GM21526 (cell line): ENCODE measurements around the gene TAF5L.
"Not testable (repeated sequence)": the region's sequence is repeated elsewhere in the genome, so short reads cannot be mapped to it uniquely, and the experiment has no call there.

ENCODE experiments used
- ATAC-seq: cut with Tn5 transposase; IDR thresholded peaks from one replicate; pipeline ENCODE4 v1.9.1; 2021; ENCODE audit warnings: moderate library complexity; ENCODE audit not compliant: unreplicated experiment, low FRiP score

TAF5L gene

DNA sequence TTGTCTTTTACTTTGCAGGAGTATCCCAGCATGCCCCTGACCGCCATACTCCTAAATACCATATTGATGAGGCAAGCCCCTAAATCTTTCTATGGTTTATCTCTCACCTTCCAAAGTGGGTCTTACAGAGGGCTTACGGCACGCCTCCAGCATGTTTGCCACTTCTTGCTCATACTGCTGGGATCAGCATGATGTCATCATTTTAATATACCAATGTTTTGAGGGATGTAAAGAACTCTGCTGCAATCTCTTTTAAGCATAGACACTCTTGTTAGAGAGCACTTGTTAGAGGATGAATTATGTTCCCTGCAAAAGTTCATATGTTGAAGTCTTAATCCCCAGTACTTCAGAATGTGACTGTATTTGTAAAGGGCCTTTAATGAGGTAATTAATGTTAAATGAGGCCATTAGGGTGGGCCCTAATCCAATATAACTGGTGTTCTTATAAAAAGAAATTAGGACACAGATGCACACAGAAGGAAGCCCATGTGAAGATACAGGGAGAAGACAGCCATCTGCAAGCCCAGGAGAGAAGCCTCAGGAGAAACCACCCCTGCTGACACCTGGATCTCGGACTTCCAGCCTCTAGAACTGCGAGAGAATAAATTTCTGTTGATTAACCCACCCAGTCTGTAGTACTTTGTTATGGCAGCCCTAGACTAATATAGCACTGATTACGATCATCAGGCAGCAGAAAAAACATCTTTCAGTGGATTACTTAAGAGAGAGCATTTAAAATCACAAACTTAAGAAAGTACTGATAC is 51.1 kb downstream of the TAF5L start:
- no peak for ATAC-seq

DNA sequence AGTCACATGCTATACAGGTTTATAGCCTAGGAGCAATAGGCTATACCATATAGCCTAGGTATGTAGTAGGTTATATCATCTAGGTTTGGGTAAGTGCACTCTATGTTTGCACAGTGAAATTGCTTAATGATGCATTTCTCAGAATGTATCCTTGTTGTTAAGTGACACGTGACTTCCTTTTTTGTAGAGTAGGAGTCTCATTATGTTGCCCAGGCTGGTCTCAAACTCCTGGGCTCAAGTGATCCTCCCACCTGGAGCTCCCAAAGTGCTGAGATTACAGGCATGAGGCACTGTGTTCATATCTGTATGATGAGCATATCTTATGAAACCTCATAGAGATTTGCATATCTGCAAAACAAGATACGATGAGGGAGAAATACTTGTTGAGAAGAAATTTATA is 53.6 kb downstream of the TAF5L start:
- no peak for ATAC-seq

DNA sequence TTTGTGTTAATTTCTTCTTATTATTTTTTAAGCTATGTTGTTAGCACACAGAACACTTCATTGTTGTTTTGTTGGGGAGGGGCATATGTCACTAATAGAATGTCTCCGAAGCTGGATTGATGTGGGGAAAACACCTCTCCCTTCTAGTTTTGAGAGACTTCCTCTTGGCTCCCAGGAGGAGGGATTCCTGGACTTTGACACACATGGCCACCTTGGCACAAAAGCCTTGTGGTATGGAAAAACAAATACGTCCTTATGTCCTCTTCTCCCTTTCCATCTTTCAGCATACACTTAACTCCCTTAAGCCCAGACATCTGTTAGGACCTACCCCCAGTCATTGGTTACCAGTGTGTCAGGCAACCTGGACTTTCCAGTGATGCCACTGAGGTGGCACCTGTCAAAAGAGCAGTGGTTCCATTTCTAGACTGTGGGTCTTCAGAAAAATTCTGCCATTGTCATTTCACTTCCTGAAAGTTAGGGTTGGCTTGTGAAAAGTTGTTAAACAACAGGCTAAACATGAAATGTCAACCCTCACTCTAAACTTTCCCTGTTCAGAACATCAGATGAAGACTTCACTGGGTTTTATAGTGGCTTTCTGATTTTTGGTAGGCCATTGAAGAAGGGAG is 54.9 kb downstream of the TAF5L start:
- ATAC-seq: no peak

DNA sequence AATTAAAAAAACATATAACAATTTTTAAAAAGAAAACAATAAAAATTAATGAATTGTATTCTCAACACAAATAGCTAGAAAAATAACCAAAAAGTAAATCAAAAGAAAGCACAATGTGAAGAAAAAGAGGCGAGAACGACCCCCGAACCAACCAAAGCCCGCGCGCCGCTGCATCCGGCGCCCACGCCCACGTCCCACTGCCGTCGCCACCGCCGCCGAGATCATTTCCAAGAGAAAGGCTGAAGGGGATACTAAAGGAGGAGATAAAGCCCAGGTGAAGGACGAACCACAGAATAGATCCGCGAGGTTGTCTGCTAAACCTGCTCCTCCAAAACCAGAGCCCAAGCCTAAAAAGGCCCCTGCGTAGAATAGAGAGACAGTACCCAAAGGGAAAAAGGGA is 55.6 kb downstream of the TAF5L start:
- no peak for ATAC-seq

DNA sequence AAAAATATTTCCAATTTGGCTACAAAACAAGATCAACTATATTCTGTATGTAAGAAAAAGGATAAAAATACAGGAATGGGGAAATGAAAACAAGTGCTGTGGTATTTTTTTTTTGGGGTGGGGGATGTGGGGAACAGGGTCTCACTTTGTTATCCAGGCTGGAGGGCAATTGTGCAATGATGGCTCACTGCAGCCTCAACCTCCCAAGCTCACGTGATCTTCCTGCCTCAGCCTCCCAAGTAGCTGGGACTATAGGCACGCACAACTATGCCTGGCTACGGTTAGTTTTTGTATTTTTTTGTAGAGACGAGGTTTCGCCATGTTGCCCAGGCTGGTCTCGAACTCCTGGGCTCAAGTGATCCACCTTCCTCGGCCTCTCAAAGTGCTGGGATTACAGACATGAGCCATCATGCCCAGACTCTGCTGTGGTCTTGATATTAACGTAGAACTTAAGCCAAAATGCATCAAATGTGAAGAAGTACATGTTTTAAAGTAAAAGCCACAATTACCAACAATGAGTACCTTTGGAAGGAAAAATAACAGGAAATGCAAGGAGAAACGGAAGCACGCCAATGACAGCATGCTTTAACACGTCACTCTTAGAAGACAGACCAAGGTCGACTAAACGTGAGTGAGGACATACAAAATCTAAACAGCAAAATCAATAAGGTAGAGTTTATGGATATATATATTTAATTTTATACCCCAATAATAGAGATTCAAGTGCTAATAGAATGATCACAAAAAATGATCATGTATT is 58.6 kb downstream of the TAF5L start:
- no peak for ATAC-seq

DNA sequence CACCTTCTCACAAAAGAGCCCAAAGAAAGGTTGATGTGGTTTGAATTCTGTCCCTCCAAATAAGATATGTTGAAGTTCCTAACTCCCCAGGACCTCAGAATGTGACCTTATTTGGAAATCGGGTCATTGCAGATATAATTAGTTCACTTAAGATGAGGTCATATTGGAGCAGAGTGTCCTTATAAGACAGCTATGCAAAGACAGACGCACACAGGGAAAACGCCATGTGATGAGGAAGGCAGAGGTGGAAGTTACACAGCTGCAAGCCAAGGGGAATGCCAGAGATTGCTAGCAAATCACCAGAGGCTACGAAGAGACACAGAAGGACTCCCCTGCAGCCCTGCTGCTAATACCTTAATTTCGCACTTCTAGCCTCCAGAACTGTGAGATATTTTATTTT is 62.2 kb downstream of the TAF5L start:
- ATAC-seq: no peak

DNA sequence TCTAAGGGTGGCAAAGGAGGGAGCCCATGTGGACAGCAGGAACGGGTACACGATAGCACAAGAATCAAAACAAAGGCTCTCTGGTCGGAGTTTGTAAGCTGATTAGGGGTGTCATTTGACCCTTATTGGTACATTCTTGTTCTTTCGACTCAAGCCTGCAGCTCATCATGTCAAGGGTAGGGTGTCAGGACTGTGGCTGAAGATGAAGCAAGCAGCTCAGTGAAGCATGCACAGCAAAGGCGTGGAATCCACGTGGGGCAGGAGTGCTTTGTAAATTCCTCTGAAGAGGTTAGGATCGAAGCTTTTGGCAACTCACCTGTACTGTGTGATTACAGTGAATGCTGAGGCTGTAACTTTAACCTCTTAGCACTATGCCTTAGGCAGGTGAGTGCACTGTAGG is 62.7 kb downstream of the TAF5L start:
- no peak for ATAC-seq

DNA sequence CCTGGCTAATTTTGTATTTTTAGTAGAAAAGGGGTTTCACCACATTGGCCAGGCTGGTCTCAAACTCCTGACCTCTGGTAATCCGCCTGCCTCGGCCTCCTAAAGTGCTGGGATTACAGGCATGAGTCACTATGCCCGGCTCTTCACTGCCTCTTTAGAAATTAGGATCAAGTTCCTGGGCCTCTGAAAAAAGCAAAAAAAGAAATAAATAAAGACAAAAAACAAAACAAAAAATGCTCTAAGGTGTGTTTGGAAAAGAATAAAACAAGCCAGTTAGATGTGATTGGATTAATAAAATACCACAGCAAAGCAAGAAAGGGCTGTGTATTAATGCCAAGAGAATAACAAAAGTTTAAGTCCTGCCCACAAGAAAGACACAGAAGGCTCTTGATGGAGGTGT is 63.2 kb downstream of the TAF5L start:
- ATAC-seq: no peak

DNA sequence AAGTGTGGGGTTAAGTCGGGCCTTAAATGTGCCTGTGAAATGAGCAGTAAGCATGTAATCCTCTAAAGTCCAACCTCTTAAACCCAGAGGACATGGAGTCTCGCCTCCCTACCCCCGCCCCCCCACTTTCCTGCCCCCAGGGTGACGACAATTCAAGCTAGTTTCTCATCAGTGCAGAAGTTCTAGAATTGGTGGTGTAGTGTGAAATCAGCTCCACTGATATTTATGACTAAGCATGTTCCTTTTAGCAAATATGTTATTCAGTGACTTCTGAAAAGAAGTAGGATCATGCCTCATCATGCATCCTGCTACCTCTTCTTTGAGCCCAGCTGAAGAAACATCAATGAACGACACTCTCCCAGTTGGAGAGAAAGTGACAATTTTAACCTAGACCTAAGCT is 64.8 kb downstream of the TAF5L start:
- no peak for ATAC-seq

DNA sequence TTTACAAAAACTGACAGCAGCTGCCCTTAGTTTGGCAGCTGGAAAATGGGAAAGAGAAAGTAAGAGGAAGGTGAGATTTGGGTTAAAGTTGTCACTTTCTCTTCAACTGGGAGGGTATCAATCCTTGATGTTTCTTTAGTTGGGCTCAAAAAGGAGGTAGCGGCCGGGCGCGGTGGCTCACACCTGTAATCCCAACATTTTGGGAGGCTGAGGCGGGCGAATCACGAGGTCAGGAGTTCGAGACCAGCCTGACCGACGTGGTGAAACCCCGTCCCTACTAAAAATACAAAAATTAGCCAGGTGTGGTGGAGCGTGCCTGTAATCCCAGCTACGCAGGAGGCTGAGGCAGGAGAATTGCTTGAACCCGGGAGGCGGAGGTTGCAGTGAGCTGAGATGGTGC is 65.8 kb downstream of the TAF5L start:
- ATAC-seq: not testable (repeated sequence)

DNA sequence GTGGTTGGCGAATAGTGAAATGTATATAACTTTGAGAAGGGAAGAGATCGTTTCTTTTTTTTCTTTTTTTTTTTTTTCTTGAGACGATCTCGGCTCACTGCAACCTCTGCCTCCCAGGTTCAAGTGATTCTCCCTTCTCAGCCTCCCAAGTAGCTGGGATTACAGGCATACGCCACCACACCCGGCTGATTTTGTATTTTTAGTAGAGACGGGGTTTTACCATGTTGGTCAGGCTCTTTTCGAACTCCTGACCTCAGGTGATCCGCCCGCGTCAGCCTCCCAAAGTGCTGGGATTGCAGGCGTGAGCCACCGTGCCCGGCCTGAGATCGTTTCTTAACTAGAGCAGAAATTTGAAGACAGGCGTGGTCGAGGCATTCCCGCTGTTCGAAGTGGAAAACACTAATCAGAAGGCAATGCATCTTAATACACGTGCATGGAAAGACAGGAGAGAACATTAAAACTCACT is 66.6 kb downstream of the TAF5L start:
- not testable (repeated sequence) for ATAC-seq

DNA sequence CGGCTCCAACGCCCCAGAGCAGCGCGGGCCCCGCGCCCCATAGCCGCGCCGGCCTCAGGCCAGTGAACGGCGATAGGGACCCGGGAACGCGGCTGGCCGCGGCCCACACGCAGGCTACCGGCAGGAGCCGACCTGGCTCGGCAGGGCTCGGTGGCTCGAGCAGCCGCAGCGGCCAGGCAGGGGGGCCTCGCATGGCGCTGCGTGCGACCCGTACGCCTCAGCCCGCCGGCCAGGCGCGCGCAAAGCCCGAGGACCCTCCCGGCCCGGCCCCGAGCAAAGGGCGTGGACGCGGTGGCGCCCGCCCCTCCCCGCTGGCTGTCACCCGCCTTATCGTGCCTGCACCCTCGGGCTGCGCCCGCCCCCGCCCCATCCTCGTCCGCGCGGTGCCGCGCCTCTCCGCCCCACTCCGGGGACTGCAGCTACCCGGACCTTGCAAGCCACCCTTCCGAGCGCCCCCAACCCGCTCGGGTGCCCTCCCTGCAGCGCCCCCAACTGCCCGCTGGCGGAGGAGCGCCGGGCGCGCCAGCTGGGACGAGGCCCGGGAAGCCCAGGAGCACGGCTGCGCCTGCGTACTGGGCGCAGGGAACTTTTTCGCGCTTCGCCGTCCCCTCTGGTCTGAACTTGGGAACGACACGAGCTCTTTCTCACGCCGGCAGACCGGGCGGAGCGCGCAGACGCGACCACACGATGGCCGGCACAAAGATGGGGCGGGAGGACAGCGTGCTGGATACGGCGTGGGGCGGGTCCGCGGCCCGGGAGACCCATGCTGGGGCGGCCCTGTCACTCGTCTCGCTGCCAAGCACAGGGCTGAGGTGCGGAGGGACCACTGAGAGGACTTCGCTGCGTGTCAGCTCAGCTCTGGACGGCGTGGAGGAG is 67.2 kb downstream of the TAF5L start, which contains the start of gene ABCB10:
ABCB10 (minus strand) TSS at position 248 of the 876 bp plus-strand sequence; CDS start at position 193, 55 bp downstream.
- ATAC-seq: peak; percentile 82

DNA sequence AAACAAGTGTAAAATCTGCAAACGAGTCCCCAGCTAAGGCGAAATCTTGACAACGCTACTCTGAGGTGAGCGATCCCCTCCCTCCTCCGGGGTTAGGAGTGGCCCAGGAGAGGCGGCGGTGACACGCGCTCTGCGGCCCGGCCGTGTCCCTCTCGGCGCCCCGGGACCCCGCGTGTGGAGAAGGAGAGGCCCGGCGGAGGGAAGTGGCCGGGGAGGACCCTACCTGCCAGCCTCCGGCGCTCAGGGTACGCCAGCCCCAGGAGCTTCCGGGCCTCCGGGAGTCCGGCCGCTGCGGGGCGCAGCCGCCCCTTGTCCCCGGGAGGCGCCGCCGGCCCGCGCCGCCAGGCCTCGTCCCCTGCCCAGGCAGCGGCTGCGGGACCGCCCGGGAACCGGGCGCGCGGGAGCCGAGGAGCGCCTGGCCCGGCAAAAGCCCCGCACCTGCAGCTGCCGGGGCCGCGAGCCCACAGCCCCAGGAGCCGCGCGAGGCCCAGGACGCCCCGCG is 68.0 kb downstream of the TAF5L start:
- peak; percentile 39 for ATAC-seq

DNA sequence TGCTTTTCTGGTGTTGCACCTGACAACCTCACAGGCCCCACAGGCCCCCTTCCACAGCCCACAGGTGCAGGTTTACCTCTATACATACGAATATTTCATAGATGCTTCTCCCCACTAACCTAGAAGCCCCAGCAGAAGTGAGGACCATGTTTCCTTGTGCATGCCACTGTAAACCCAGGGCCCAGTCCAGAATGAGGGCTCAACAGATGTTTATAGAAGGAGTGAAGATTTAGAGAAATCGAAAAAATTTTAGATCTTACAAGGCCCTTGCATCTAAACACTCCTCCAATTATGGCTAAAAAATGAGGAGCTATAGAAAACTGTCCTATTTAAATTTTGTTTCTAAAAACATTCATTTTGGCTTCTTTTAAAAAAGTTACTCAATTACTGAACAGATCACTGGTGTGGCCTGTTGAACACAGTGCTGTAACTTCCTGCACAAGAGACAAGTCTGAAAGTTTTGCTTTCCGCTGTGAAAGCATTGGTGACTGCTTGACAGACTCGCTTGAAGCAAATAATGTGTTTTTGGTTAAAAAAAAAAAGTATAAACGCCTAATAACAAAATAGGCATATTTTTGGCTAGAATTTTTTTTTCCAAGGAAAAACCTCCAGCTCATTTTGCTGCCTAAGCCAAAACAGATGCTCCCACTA is 68.6 kb downstream of the TAF5L start:
- no peak for ATAC-seq

DNA sequence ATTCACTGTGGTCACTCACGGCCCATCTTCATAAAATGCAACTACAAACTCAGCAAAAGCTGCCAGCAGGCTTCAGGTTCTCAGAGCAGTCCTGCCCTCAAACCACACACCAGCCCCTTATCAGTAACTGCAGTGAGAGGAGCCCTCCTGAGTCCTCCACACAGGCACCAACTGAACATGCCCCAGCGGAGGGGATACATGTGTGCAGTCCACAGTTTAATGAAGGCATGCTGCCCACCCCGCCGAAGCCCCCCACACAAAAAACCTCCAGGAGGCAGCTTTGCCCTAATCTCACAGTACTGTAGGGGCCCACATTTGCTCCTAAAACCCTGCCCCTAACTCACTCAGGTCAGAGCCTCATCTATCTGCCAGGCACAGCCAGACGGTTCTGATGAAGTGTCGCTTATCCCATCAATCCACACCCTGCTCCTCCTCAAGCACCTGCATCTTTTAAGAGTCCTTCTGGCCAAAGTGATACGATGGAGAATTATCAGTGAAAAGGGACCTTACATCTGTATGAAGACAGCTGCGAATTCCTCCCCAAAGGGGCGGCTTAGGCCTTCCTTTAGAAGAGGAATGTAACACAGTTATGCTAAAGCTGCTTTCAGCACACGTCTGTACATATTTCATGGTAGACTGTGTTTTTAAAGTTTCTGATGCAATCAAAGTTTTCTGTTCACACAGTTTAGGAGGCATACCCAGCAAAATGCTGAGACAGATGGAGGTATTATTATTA is 70.9 kb downstream of the TAF5L start:
- no peak for ATAC-seq

DNA sequence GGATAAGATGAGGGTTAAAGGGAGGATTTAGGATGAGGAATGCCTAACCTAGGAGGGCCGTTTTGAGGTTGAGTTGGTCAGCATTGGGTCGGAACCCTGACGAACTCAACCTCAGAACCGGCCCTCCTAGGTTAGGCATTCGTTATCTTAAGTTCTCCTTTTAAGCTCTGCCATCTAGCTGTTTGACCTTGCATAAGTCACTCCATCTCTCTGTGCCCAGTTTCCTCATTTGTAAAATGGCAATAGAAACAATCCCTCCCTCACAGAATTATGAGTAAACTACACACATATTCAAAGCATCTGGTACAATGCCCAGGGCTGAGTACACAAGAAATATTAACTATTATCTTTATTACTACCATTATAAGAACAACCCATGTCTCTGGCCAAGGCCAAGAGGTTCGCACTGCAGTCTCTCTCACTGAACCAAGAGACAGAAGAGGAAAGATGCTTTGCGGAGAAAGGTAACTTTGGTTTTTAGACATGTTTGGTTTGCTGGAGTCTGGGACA is 72.2 kb downstream of the TAF5L start:
- no peak for ATAC-seq

DNA sequence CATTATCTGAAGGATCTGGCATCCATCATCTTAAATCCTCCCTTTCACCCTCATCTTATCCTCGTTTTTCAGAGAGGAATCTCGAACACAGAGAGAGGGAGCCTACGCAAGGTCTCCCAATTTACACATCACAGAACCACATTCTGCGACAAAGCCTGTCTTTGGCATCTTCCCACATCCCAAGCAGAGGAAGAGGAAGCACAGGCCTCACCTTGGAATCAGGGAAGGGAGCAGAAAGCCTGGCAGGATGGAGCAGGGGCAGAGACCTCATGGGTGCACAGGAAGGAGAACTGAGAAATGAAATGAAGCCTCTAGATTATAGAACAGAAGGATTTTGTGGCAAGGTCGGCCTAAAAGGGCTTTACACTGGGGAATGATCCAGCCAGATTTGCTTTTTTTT is 73.2 kb downstream of the TAF5L start:
- no peak for ATAC-seq

DNA sequence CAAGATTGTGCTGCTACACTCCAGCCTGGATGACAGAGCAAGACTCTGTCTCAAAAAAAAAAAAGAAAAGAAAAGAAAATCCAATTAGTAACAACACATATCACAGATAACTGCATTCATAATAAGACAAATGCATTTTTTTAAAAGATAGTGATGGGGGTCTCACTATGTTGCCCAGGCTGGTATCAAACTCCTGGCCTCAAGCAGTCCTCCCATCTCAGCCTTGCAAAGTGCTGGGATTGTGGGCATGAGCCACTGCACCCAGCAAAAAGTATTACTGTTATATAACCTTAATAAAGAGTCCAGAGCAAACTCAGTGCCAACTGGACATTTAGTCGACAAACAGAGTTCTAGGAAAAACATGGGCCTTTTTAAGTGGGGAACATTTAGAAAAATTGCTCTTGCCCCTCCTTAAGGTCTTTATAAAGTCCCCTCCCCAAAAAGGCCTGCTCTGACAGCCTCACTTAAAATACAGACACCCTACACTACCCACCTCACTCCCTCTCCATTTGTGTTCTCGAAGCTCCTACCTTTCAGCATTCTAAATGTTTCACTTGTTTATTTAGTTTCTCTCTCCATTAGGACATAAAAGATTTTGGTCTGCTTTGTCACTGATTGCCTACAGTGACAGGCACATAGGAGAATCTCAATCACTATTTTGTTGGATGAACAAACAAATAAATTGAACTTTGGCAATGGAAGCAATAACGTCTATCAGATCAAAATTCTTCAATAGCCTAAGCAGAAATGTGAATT is 74.9 kb downstream of the TAF5L start:
- ATAC-seq: no peak
